ENCODE results near the gene CHFR.

CHFR gene

DNA sequence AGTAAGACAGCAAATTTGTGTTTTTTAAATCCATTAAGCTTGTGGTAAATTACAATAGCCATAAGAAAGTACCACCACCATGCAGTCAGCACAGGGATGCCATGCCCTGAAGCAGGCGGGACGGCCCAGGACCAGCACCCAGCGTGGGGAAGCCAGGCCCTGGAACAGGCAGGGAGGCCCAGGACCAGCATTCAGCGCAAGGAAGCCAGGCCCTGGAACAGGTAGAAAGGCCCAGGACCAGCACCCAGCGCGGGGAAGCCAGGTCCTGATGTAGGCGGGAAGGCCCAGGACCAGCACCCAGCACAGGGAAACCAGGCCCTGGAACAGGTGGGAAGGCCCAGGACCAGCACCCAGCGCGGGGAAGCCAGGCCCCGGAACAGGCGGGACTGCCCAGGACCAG, 13.2 kb downstream of the CHFR start:
- no peak for TF ChIP-seq CTCF (IDR thresholded peaks at IDR 0.05; ENCODE audit: low read length, missing control alignments)
- DNase-seq (ENCODE audit: low read depth), result no peak
- no peak overlapping the region for H3K4me3 ChIP-seq (replicated peaks; ENCODE audit: low read depth, low read length)

GRCh38 chr12:132873724-132874123, 13.7 kb downstream of the CHFR start:
- no peak overlapping the region for H3K4me3 ChIP-seq (replicated peaks; ENCODE audit: low read depth, low read length)
- DNase-seq (ENCODE audit: low read depth), result no peak
- TF ChIP-seq CTCF (IDR thresholded peaks at IDR 0.05; ENCODE audit: low read length, missing control alignments), result no peak

GRCh38 chr12:132872975-132873421, 14.4 kb downstream of the CHFR start:
- H3K4me3 ChIP-seq (replicated peaks; ENCODE audit: low read depth, low read length), result no peak overlapping the region
- no peak for DNase-seq (ENCODE audit: low read depth)
- no peak for TF ChIP-seq CTCF (IDR thresholded peaks at IDR 0.05; ENCODE audit: low read length, missing control alignments)

GRCh38 chr12:132872073-132872855, 15.1 kb downstream of the CHFR start:
- DNase-seq (ENCODE audit: low read depth), result no peak
- TF ChIP-seq CTCF (IDR thresholded peaks at IDR 0.05; ENCODE audit: low read length, missing control alignments), result no peak
- H3K4me3 ChIP-seq (replicated peaks; ENCODE audit: low read depth, low read length), result no peak overlapping the region

DNA sequence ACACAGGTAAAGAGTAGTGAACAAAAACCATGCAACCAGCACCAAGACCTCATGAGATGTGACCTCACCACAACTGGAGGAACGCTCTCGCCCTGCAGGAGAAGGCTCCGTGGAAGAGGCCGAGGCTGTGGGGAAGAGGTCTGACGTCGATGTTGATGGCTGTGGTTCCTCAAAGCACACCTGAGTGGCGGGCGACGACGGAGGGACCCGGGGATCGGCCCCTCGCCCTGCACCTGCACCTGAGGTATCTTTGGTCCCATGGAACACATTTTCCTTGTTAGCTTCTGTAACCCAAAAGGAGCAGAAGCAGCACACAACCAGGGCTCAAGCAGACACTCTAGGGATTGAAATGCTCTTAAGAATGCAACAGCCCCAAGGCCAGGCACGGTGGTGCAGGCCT, 17.9 kb downstream of the CHFR start:
- no peak for TF ChIP-seq CTCF (IDR thresholded peaks at IDR 0.05; ENCODE audit: low read length, missing control alignments)
- no peak overlapping the region for H3K4me3 ChIP-seq (replicated peaks; ENCODE audit: low read depth, low read length)
- no peak for DNase-seq (ENCODE audit: low read depth)

DNA sequence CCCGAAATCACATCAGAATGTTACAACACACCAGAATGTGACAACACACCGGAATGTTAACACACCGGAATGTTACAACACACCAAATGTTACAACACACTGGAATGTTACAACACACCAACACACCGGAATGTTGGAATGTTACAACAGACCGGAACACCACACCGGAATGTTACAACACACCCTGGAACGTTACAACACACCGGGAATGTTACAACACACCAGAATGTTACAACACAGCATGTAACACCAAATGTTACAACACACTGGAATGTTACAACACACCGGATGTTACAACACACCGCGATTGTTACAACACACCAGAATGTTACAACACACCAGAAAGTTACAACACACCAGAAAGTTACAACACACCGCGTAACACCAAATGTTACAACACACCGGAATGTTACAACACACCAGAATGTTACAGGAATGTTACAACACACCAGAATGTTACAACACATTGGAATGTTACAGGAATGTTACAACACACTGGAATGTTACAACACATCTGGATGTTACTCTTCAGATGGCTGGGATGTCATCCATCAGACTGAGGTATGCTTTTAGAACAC, 21.1 kb downstream of the CHFR start:
- peak; percentile 75 for DNase-seq (ENCODE audit: low read depth)
- no peak for TF ChIP-seq CTCF (IDR thresholded peaks at IDR 0.05; ENCODE audit: low read length, missing control alignments)
- no peak overlapping the region for H3K4me3 ChIP-seq (replicated peaks; ENCODE audit: low read depth, low read length)
